Spleen (tissue), 11 donors: Measurements from ENCODE around the gene LTBP1. TPM values are rescaled to one million over a fixed set of nuclear protein-coding genes. Genes with fewer than 3 reads are reported as not detected.

Experiments used
- DNase-seq: peaks from one replicate; pipeline ENCODE4 v3.0.0-alpha.2; 2020
- H3K27ac ChIP-seq, 8 donors: fragments of 200-600 bp; sonication (generic) in 7 of 8; 1 replicate in 4 of 8; 2 replicates in 4 of 8; pipeline versions ENCODE4 v1.5.0 to v1.8.0; 2016 to 2021; ENCODE audit warnings: inconsistent platforms in 4 of 8, mild to moderate bottlenecking in 4 of 8, moderate library complexity in 1 of 8
- H3K27me3 ChIP-seq, 7 donors: fragments of 200-600 bp; sonication (generic) in 6 of 7; replicated peaks in 1 of 7; 1 replicate in 4 of 7; 2 replicates in 3 of 7; pipeline versions ENCODE4 v1.5.0 to v1.8.0; 2016 to 2021; ENCODE audit warnings: inconsistent platforms in 3 of 7, mild to moderate bottlenecking in 1 of 7
- H3K36me3 ChIP-seq, 6 donors: fragments of 200-600 bp; sonication (generic) in 5 of 6; 1 replicate in 4 of 6; 2 replicates in 2 of 6; pipeline versions ENCODE4 v1.5.0 to v1.8.0; 2016 to 2021; ENCODE audit warnings: inconsistent platforms in 2 of 6
- H3K4me1 ChIP-seq, 6 donors: fragments of 200-600 bp; sonication (generic) in 5 of 6; 1 replicate in 3 of 6; 2 replicates in 3 of 6; pipeline versions ENCODE4 v1.5.0 to v1.8.0; 2016 to 2021; ENCODE audit warnings: inconsistent platforms in 3 of 6
- H3K4me3 ChIP-seq, 8 donors: fragments of 200-600 bp; sonication (generic) in 7 of 8; 1 replicate in 4 of 8; 2 replicates in 4 of 8; pipeline versions ENCODE4 v1.5.0 to v1.8.0; 2016 to 2021; ENCODE audit warnings: inconsistent platforms in 4 of 8, mild to moderate bottlenecking in 4 of 8, moderate library complexity in 2 of 8
- H3K9me3 ChIP-seq, 8 donors: fragments of 200-600 bp; sonication (generic) in 7 of 8; 1 replicate in 4 of 8; 2 replicates in 4 of 8; pipeline versions ENCODE4 v1.5.0 to v1.8.0; 2016 to 2021; ENCODE audit warnings: inconsistent platforms in 4 of 8
- CTCF ChIP-seq, 11 experiments: fragments of 200-600 bp in 7 of 11; fragments of 450-650 bp in 4 of 11; sonication (generic) in 4 of 11; IDR thresholded peaks in 8 of 11; conservative IDR thresholded peaks in 3 of 11; 1 replicate in 7 of 11; 2 replicates in 4 of 11; pipeline versions ENCODE4 v1.4.0 to v1.8.0; 2016 to 2021; ENCODE audit warnings: antibody characterized with exemption in 11 of 11, inconsistent platforms in 4 of 11, mild to moderate bottlenecking in 1 of 11
- POLR2A ChIP-seq, 3 donors: fragments of 450-650 bp; IDR thresholded peaks; one replicate each; pipeline ENCODE4 v1.5.1; 2017; ENCODE audit warnings: antibody characterized with exemption in 3 of 3, mild to moderate bottlenecking in 1 of 3
- POLR2AphosphoS5 ChIP-seq, 3 donors: sonication (generic); formaldehyde crosslinking; IDR thresholded peaks; one replicate each; pipeline ENCODE4 v1.5.1; 2017; ENCODE audit warnings: antibody characterized with exemption in 3 of 3
- WGBS, 5 donors: extraction: QIAGEN DNeasy Blood & Tissue Kit in 3 of 5; methylation state at CpG; one replicate each; pipeline versions ENCODE4 v1.1.5 to v1.1.7; 2013 to 2018; 5-methylcytosine and 5-hydroxymethylcytosine counted together
- intact Hi-C: fragments of 100-400 bp; cut with DNase I; formaldehyde crosslinking; loops from one replicate; pipeline ENCODE4 v1.15.0; 2023; ENCODE audit warnings: low total_unique reads
- polyA plus RNA-seq, 3 donors: library from polyadenylated mRNA; stranded (reverse); fragments of 200-250 nt; gene quantifications; one replicate each; pipeline ENCODE4 v1.2.1, GENCODE V29; 2013
- total RNA-seq, 7 donors: library from RNA; depleted of rRNA in 3 of 7; stranded (reverse); fragments of >200 nt in 3 of 7; fragmentation: NEBNext Ultra II Directional in 4 of 7; extraction: Animal tissue kit (Norgen Biotek cat#: 25700) in 4 of 7; gene quantifications; one replicate each; pipeline versions ENCODE4 v1.1.0 to v1.2.1, GENCODE V29; 2016 to 2021
- donor health status: healthy with polysubstance abuse.
- donor health status: DM: no; HTN: no; CAD: no; lungs with moderate emphysema.
- donor health status: DM: no; HTN: no; CAD: no.
- donor health status: Bipolar disorder and iron deficiency.
- donor health status: healthy.
- donor health status: DM: no; HTN: no; CAD: no.
- donor health status: DM: yes; HTN: yes; CAD: no.

The LTBP1 gene
- total and polyA plus RNA-seq, 10 donors, result 6.8 to 28.0 (median 13.3) TPM

DNA sequence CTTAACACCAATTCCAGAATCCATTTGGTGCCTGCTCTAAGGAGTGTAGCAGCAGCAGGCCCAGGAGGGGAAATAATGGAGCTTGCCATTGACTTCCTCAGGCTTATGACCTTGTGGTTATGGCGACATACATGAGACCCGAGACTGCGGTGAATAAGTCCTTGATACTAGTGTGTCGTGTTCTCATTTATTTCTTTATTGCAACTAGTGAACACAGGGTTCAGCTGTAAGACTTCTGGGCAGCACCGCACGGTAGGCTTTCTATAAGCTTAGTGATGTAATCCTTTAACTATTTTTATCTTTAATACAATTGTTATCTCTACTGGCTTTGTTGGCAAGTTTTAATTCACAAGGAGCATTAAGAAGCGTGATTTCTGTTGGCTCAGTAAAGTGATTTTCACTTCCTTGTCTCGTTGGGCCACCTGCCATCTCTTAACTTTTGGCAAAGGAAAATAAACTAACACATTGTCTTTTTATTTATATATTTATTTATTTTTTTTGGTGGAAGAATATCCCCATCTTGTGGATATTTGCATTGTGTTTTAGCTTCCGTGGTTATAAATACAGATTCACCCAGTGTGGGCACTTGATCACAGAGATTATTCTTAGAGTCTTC, 139.8 kb downstream of the LTBP1 start:
- no peaks in the 10 kb centered on the region for H3K36me3 ChIP-seq
- peaks cover 0 to 30% (median 24%) of the 10 kb centered on the region in 6 donors for H3K4me1 ChIP-seq
- no peaks in the 10 kb centered on the region for H3K9me3 ChIP-seq
- TF ChIP-seq POLR2A (IDR thresholded peaks at IDR 0.05), result no peak
- peak in 1 of 11 experiments; percentile 14 for TF ChIP-seq CTCF (IDR thresholded peaks at IDR 0.05 in 8 of 11, conservative IDR thresholded peaks at IDR 0.05 in 3 of 11)
- no peak for TF ChIP-seq POLR2AphosphoS5 (IDR thresholded peaks at IDR 0.05)
- H3K27ac ChIP-seq, result no peak overlapping the region
- no peak overlapping the region for H3K4me3 ChIP-seq
- 32 to 48% (median 36%) methylated on average over 9 of the region's 9 CpGs for WGBS, 5 donors
- intact Hi-C loops, result no loop called here
- no peak for DNase-seq
- no peaks in the 10 kb centered on the region for H3K27me3 ChIP-seq

DNA sequence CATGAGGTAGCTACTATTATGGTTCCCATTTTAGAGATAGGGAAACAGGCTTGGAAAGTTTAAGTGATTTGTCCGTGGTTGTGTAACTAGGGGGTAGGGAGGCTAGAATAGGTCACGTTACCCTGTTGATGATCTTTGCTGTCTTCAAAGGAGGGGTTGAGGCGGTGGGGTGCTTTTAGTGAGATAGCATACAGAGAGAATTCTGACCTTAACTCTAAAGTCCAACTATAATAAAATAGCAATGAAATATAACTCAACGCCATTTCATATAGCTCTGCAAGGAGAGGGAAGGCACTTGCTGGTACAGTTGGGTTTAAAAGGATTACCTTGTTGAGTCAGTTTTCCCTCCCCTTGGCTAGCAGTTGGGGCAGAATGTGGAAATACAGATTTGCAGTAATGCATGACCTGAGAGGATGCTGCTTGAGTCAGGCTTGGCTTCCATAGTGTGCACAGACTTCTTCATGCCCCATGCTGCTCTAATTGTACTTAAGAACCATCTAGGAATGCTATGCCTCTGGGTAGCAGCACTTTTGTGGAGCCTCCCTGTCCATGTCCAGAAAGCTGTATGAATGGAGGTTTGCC, 143.9 kb downstream of the LTBP1 start:
- no peak overlapping the region for H3K27ac ChIP-seq
- DNase-seq, result no peak
- peaks cover 0 to 11% (median 8%) of the 10 kb centered on the region in 6 donors for H3K4me1 ChIP-seq
- intact Hi-C loops, result no loop called here
- TF ChIP-seq POLR2A (IDR thresholded peaks at IDR 0.05) (no peak), POLR2AphosphoS5 (IDR thresholded peaks at IDR 0.05) (no peak), CTCF (IDR thresholded peaks at IDR 0.05 in 8 of 11, conservative IDR thresholded peaks at IDR 0.05 in 3 of 11) (no peak)
- no peaks in the 10 kb centered on the region for H3K36me3 ChIP-seq
- no peaks in the 10 kb centered on the region for H3K27me3 ChIP-seq
- peaks cover 0 to 7% (median 2%) of the 10 kb centered on the region in 8 donors for H3K9me3 ChIP-seq
- 90 to 97% (median 94%) methylated on average over 4 of the region's 4 CpGs for WGBS, 5 donors
- no peak overlapping the region for H3K4me3 ChIP-seq

DNA sequence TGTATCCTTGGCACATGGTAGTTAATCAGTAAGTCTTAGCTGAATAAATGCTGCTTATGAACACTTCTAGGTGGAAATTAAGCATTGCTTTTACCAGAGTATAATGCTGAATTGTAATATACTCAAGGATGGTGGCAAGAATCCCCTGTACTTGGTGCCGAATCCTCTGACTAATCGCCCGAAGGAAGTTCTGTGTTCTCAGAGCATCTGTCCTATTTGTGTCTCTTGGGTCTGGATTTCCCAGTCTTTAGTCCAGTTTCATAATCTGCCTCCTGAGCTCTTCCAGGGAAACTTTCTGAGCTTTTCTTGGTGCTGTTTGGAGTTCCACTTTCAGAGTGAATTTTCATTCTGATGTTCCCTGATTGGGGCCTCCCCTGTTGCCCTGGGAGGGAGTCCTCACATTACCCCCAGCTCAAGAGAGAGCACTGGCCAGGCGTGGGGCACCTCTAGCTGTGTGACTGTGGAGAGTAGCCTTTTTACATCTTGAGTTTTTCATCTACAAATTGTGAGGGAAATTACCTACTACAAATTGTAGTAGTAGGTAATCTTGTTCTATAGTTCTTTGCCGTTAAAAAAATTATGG, 144.9 kb downstream of the LTBP1 start:
- 80 to 93% (median 87%) methylated on average over 5 of the region's 5 CpGs for WGBS, 5 donors
- no peak overlapping the region for H3K4me3 ChIP-seq
- intact Hi-C loops, result no loop called here

More for the DNA sequence above, 144.9 kb downstream of the LTBP1 start:
- Histone ChIP-seq H3K9me3 (peaks cover 0 to 12% (median 2%) of the 10 kb centered on the region in 8 donors), H3K27ac (no peak overlapping the region), H3K27me3 (no peaks in the 10 kb centered on the region), H3K36me3 (no peaks in the 10 kb centered on the region), H3K4me1 (peaks cover 0 to 2% (median under 1%) of the 10 kb centered on the region in 6 donors)
- TF ChIP-seq POLR2AphosphoS5 (IDR thresholded peaks at IDR 0.05) (no peak), CTCF (IDR thresholded peaks at IDR 0.05 in 8 of 11, conservative IDR thresholded peaks at IDR 0.05 in 3 of 11) (no peak), POLR2A (IDR thresholded peaks at IDR 0.05) (no peak)
- no peak for DNase-seq
